NCI-H1694 treated with DMSO at 0.1 percent for 48 hours (cell line): ENCODE results near the gene ZNF384.

Experiments
- DNase-seq: peaks from one replicate; lab custom pipeline; 2025; lab: John Stamatoyannopoulos, UW

Gene ZNF384

GRCh38 chr12:6699259-6699988, 10.2 kb upstream of the ZNF384 start:
- DNase-seq = peak; percentile 12

- DNase-seq = no peak
Observed at GRCh38 chr12:6698352-6699046, 9.3 kb upstream of the ZNF384 start.

GRCh38 chr12:6697584-6698351, 8.6 kb upstream of the ZNF384 start:
- no peak for DNase-seq

DNA sequence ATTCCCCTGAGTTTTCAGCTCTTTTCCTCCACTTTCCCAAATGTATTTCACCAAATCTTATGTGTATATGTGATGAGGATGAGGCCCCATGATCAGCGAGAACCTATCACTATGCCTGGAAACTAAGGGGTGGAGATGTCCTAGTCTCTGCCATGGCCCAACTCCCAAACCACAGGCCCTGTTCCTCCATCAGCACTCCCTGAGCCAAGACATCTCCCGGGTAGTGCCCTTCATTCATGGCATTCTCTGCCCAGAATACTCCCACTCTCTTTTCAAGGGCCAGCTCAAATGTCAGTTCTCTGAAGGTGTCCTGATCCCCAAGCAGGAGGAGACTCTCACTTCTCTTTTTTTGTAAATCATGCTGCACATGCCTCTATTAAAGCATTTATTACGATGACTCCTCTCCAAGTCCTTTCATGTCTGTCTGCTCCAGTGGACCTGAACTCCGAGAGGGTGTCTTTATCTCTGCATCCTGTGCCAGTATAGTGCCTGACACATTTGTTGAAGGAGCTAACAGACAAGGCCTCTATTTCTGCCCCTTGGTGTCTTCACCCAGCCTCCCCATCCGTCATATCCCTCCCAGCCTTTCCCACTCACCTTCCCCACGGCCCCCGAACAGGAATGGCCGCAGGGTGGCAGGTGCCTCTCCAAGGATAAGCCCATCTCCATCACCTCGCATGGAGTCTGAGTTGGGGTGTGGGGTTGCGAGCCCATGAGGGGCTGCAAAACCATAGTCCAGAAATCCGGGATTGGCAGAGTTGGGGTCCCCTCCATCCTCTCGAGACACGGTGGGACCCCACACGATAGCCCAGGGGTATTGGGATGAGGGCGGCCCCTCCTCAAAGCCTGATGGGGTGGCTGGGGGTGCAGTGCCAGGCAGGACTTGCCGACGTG, 7.8 kb upstream of the ZNF384 start:
- no peak for DNase-seq

- DNase-seq = no peak
Observed at GRCh38 chr12:6695313-6696045, 6.3 kb upstream of the ZNF384 start.

- DNase-seq = no peak
Observed at GRCh38 chr12:6694701-6695100, 5.5 kb upstream of the ZNF384 start.

- DNase-seq = no peak
Observed at GRCh38 chr12:6693832-6694355, 4.7 kb upstream of the ZNF384 start.

- DNase-seq = no peak
Observed at GRCh38 chr12:6692888-6693287, 3.7 kb upstream of the ZNF384 start.

GRCh38 chr12:6691473-6691872, 2.3 kb upstream of the ZNF384 start:
- DNase-seq = no peak

- DNase-seq = no peak
Observed at GRCh38 chr12:6688543-6688998, 604 bp downstream of the ZNF384 start.

- DNase-seq = no peak
Observed at GRCh38 chr12:6685814-6686213, 3.4 kb downstream of the ZNF384 start.

GRCh38 chr12:6684609-6685008, 4.6 kb downstream of the ZNF384 start:
- peak; percentile 84 for DNase-seq

DNA sequence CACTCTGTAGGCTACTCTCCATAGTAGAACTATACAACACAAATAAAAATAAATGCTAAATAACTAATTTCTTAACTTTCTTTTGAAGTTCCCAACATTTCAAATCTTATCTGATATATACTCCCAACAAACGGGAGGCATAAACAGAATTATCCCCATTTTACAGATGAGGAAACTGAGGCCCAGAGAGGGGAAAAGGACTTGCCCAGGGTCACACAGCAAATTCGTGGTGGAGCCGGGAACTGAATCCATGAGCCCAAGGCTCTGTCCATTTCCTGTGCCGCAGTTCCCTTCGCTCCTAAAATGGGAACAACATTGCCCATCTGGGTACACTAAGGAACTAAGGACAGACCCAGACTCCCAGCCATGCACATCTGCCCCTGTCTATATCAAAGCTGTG, 12.2 kb downstream of the ZNF384 start:
- no peak for DNase-seq

- DNase-seq = no peak
Observed at GRCh38 chr12:6672143-6672542, 17.0 kb downstream of the ZNF384 start.

GRCh38 chr12:6667559-6668210, 21.5 kb downstream of the ZNF384 start:
- DNase-seq = no peak

GRCh38 chr12:6666211-6666610, 23.0 kb downstream of the ZNF384 start:
- DNase-seq = no peak

- no peak for DNase-seq
Observed at GRCh38 chr12:6664902-6665301, 24.3 kb downstream of the ZNF384 start.

DNA sequence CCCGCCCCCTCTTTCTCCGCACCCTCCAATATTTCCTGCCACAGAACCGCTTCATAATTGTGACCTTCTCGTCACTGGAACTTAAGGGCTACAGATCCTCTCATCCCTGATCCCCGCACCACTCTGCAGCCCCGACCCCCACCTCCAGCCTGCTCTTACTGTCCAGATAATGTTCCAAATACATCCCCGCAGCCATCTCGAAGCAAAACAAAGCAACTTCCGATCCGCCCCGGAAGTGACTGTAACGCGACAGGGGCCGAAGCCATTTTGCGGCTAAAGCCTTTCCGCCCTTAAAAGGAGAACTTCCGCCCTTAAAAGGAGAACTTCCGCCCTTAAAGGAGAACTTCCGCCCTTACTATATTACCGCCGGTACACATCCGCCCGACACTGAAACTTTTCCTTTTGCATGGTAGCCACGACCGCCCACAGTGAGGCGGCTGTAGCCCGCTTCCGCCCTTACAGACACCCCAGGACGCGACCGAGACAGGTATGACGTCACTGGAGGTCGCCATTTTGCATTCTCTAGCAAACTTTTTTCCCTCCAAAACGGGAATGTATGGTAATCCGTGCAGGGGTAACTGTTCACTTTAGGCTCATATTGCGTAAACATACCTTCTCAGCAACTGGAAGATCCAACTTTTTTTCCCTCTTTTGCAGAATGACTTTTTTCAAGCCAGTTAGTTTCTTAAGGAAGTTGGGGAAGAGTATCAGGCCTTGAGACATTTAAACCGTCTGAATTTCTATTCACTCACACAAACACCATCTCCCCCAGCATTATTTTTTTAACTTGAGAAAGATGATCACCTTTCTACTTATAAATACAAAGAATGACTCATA, 26.1 kb downstream of the ZNF384 start, which contains the start of gene ING4:
ING4 (minus strand) TSS at position 214 of the 837 bp plus-strand sequence; CDS start at position 196, 18 bp downstream.
- peak; percentile 100 for DNase-seq

DNA sequence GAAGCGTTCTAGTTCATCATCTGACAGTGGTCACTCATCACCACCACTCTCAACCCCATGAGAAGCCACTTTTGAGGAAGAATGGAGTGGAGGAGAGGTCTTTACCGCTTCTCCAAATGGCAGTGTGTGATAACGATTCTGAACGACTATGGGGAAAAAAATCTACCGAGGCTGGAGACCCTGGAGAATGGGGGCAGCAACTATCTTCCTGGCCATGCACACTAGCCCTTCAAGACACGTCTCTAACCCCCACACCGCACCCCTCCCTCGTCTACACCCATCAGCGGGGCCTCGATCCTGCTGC, 26.6 kb downstream of the ZNF384 start:
- DNase-seq = no peak
